Measurements from ENCODE around the gene GABRR2.

DNA sequence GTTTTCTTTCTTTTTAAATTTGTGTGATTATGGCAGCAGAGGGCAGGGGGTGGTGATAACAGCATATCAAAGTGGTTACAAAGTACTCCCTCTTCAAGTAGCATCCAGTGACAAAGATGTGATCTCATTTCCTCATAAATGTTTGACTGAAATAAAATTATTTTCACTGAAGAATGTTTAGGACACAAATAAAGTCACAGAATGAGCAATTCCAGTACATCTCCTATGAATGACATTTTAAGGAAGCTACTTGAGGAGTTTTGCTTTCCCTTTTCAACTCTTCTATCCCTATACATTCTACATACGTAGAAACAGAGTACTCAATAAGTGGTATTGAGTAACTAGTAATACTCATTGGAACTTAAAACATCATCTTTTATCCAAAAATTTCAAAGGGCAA is 13.9 kb upstream of the GABRR2 start:
- TF ChIP-seq, protein P1, sequence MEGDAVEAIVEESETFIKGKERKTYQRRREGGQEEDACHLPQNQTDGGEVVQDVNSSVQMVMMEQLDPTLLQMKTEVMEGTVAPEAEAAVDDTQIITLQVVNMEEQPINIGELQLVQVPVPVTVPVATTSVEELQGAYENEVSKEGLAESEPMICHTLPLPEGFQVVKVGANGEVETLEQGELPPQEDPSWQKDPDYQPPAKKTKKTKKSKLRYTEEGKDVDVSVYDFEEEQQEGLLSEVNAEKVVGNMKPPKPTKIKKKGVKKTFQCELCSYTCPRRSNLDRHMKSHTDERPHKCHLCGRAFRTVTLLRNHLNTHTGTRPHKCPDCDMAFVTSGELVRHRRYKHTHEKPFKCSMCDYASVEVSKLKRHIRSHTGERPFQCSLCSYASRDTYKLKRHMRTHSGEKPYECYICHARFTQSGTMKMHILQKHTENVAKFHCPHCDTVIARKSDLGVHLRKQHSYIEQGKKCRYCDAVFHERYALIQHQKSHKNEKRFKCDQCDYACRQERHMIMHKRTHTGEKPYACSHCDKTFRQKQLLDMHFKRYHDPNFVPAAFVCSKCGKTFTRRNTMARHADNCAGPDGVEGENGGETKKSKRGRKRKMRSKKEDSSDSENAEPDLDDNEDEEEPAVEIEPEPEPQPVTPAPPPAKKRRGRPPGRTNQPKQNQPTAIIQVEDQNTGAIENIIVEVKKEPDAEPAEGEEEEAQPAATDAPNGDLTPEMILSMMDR (IDR thresholded peaks at IDR 0.05; ENCODE audit: low read length) = no peak
- TF ChIP-seq EZH2 (IDR thresholded peaks at IDR 0.05; ENCODE audit: borderline replicate concordance, low read length) = no peak

Measured in OCI-LY1 (cell line).